ENCODE data around the gene NEDD4L.

The NEDD4L gene

GRCh38 chr18:58381676-58382411 lies 337.8 kb downstream of the NEDD4L start:
- Mint-ChIP-seq H3K36me3 (peaks cover 2% of the 10 kb centered on the region), H3K4me3 (no peak overlapping the region), H3K4me1 (ENCODE audit: low read depth) (no peaks in the 10 kb centered on the region), H3K9me3 (ENCODE audit: low read depth) (no peaks in the 10 kb centered on the region), H3K27ac (no peak overlapping the region), H3K27me3 (no peaks in the 10 kb centered on the region)

- Mint-ChIP-seq H3K4me3 (no peak overlapping the region), H3K36me3 (peaks cover 2% of the 10 kb centered on the region), H3K27me3 (no peaks in the 10 kb centered on the region), H3K27ac (no peak overlapping the region), H3K9me3 (ENCODE audit: low read depth) (no peaks in the 10 kb centered on the region), H3K4me1 (ENCODE audit: low read depth) (no peaks in the 10 kb centered on the region)
Observed at GRCh38 chr18:58382446-58382845, 338.4 kb downstream of the NEDD4L start.

GRCh38 chr18:58385472-58385871 lies 341.4 kb downstream of the NEDD4L start:
- no peaks in the 10 kb centered on the region for H3K9me3 Mint-ChIP-seq (ENCODE audit: low read depth)
- H3K4me1 Mint-ChIP-seq (ENCODE audit: low read depth): no peaks in the 10 kb centered on the region
- peaks cover 2% of the 10 kb centered on the region for H3K36me3 Mint-ChIP-seq
- H3K27me3 Mint-ChIP-seq: no peaks in the 10 kb centered on the region
- H3K27ac Mint-ChIP-seq: no peak overlapping the region
- no peak overlapping the region for H3K4me3 Mint-ChIP-seq

- Mint-ChIP-seq H3K36me3 (peaks cover 2% of the 10 kb centered on the region), H3K27ac (no peak overlapping the region), H3K9me3 (ENCODE audit: low read depth) (no peaks in the 10 kb centered on the region), H3K4me1 (ENCODE audit: low read depth) (no peaks in the 10 kb centered on the region), H3K27me3 (no peaks in the 10 kb centered on the region), H3K4me3 (no peak overlapping the region)
Observed at GRCh38 chr18:58386780-58387179, 342.8 kb downstream of the NEDD4L start.

DNA sequence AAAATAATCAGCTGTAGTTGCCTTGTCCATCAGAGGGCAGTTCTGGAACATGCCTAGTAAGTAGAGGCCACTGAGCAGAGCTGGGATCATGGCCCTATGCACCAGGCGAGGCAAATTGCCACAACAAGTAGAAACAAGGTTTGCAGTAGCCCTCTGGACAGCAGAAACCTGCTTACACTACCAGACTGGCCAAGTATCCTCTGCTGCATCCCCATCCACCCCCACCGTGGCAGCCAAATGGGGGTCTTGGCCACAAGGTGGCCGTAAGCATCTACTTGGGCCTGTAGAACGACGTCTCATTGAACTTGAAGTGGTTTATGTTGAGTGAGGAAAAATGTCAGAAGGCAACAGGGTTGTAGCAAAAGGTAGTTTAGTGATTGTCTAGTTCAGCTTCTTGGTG lies 343.7 kb downstream of the NEDD4L start:
- no peak overlapping the region for H3K4me3 Mint-ChIP-seq
- H3K27ac Mint-ChIP-seq: no peak overlapping the region
- H3K36me3 Mint-ChIP-seq: peaks cover 2% of the 10 kb centered on the region
- H3K9me3 Mint-ChIP-seq (ENCODE audit: low read depth): no peaks in the 10 kb centered on the region
- no peaks in the 10 kb centered on the region for H3K27me3 Mint-ChIP-seq
- no peaks in the 10 kb centered on the region for H3K4me1 Mint-ChIP-seq (ENCODE audit: low read depth)

- Mint-ChIP-seq H3K9me3 (ENCODE audit: low read depth) (no peaks in the 10 kb centered on the region), H3K36me3 (peaks cover 2% of the 10 kb centered on the region), H3K27me3 (no peaks in the 10 kb centered on the region), H3K4me1 (ENCODE audit: low read depth) (no peaks in the 10 kb centered on the region), H3K27ac (no peak overlapping the region), H3K4me3 (no peak overlapping the region)
Observed at GRCh38 chr18:58388736-58389135, 344.7 kb downstream of the NEDD4L start.

- no peaks in the 10 kb centered on the region for H3K4me1 Mint-ChIP-seq (ENCODE audit: low read depth)
- H3K27me3 Mint-ChIP-seq: no peaks in the 10 kb centered on the region
- H3K27ac Mint-ChIP-seq: no peak overlapping the region
- H3K36me3 Mint-ChIP-seq: peaks cover 2% of the 10 kb centered on the region
- H3K9me3 Mint-ChIP-seq (ENCODE audit: low read depth): no peaks in the 10 kb centered on the region
- H3K4me3 Mint-ChIP-seq: no peak overlapping the region
Observed at GRCh38 chr18:58389745-58390144, 345.7 kb downstream of the NEDD4L start.

DNA sequence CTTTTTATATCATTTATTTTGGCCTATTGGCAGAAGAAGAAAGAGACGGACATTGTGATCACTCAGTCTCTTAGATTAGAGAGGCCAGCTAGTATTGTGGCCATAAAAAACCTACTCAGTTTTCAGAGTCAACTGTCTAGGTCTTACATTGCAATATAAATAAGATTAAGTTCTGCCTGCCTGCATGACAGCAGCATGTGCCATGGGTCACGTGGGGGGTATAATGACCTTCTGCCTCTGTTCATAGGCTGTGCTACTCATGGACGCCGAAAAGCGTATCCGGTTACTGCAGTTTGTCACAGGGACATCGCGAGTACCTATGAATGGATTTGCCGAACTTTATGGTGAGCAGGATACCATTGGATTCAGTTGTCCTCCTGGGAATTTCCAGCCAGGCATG lies 346.4 kb downstream of the NEDD4L start:
- no peak overlapping the region for H3K4me3 Mint-ChIP-seq

DNA sequence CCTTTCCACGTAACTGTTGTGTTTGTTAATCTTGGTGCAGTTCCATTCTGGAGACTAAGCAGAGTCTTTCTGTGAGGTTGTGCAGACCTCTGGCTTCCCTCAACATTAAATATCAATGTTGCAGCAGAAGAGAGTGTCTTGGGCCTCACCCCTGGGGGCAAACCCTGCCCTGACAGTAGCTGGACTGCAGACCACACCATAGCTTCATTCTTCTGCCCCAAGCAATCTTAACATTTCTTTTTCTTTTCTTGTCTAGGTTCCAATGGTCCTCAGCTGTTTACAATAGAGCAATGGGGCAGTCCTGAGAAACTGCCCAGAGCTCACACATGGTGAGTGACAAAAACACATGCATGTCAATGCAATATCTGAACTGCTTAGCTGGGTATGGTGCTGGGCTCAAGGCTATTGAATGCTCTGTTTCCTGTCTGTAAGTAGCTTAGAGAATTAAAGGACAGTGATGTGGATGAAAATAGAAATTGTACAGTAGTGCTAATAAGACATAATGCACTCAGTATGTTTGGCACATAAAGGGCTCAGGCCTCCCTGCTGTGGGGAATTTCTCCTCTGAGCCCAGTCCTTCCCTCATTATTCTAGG lies 347.3 kb downstream of the NEDD4L start:
- Mint-ChIP-seq H3K27ac (no peak overlapping the region), H3K4me3 (no peak overlapping the region), H3K9me3 (ENCODE audit: low read depth) (no peaks in the 10 kb centered on the region), H3K27me3 (no peaks in the 10 kb centered on the region), H3K36me3 (no peaks in the 10 kb centered on the region), H3K4me1 (ENCODE audit: low read depth) (no peaks in the 10 kb centered on the region)

More for the DNA sequence above, 346.4 kb downstream of the NEDD4L start:
- H3K4me1 Mint-ChIP-seq (ENCODE audit: low read depth): no peaks in the 10 kb centered on the region
- H3K9me3 Mint-ChIP-seq (ENCODE audit: low read depth): no peaks in the 10 kb centered on the region
- no peak overlapping the region for H3K27ac Mint-ChIP-seq
- H3K27me3 Mint-ChIP-seq: no peaks in the 10 kb centered on the region
- no peaks in the 10 kb centered on the region for H3K36me3 Mint-ChIP-seq

- Mint-ChIP-seq H3K9me3 (ENCODE audit: low read depth) (no peaks in the 10 kb centered on the region), H3K4me1 (ENCODE audit: low read depth) (no peaks in the 10 kb centered on the region), H3K36me3 (no peaks in the 10 kb centered on the region), H3K4me3 (no peak overlapping the region), H3K27ac (no peak overlapping the region), H3K27me3 (no peaks in the 10 kb centered on the region)
Observed at GRCh38 chr18:58391932-58392323, 347.9 kb downstream of the NEDD4L start.

- H3K27ac Mint-ChIP-seq: no peak overlapping the region
Observed at GRCh38 chr18:58392324-58393000, 348.4 kb downstream of the NEDD4L start.

GRCh38 chr18:58393295-58393694 lies 349.3 kb downstream of the NEDD4L start:
- Mint-ChIP-seq H3K4me3 (no peak overlapping the region), H3K27me3 (no peaks in the 10 kb centered on the region), H3K4me1 (ENCODE audit: low read depth) (no peaks in the 10 kb centered on the region), H3K36me3 (no peaks in the 10 kb centered on the region), H3K9me3 (ENCODE audit: low read depth) (no peaks in the 10 kb centered on the region), H3K27ac (no peak overlapping the region)

More at GRCh38 chr18:58392324-58393000, 348.4 kb downstream of the NEDD4L start:
- H3K4me1 Mint-ChIP-seq (ENCODE audit: low read depth): no peaks in the 10 kb centered on the region
- H3K36me3 Mint-ChIP-seq: no peaks in the 10 kb centered on the region
- no peak overlapping the region for H3K4me3 Mint-ChIP-seq
- no peaks in the 10 kb centered on the region for H3K27me3 Mint-ChIP-seq
- H3K9me3 Mint-ChIP-seq (ENCODE audit: low read depth): no peaks in the 10 kb centered on the region

GRCh38 chr18:58394046-58394445 lies 350.0 kb downstream of the NEDD4L start:
- H3K4me3 Mint-ChIP-seq: no peak overlapping the region
- no peak overlapping the region for H3K27ac Mint-ChIP-seq
- no peaks in the 10 kb centered on the region for H3K4me1 Mint-ChIP-seq (ENCODE audit: low read depth)
- no peaks in the 10 kb centered on the region for H3K36me3 Mint-ChIP-seq
- H3K27me3 Mint-ChIP-seq: no peaks in the 10 kb centered on the region
- no peaks in the 10 kb centered on the region for H3K9me3 Mint-ChIP-seq (ENCODE audit: low read depth)

GRCh38 chr18:58394602-58395425 lies 350.8 kb downstream of the NEDD4L start:
- H3K27me3 Mint-ChIP-seq: no peaks in the 10 kb centered on the region
- no peaks in the 10 kb centered on the region for H3K36me3 Mint-ChIP-seq
- no peaks in the 10 kb centered on the region for H3K4me1 Mint-ChIP-seq (ENCODE audit: low read depth)
- no peaks in the 10 kb centered on the region for H3K9me3 Mint-ChIP-seq (ENCODE audit: low read depth)
- no peak overlapping the region for H3K4me3 Mint-ChIP-seq
- H3K27ac Mint-ChIP-seq: no peak overlapping the region

GRCh38 chr18:58396144-58396543 lies 352.1 kb downstream of the NEDD4L start:
- no peaks in the 10 kb centered on the region for H3K36me3 Mint-ChIP-seq
- no peaks in the 10 kb centered on the region for H3K9me3 Mint-ChIP-seq (ENCODE audit: low read depth)
- H3K4me1 Mint-ChIP-seq (ENCODE audit: low read depth): peaks cover 7% of the 10 kb centered on the region
- no peak overlapping the region for H3K27ac Mint-ChIP-seq
- no peak overlapping the region for H3K4me3 Mint-ChIP-seq
- no peaks in the 10 kb centered on the region for H3K27me3 Mint-ChIP-seq
